HEK293 (cell line): ENCODE measurements around the gene ZBTB38.

Experiments used
- MEIS1 ChIP-seq: sonication (generic); formaldehyde crosslinking; IDR thresholded peaks from 2 replicates; pipeline ENCODE4 v1.8.1; 2022; ENCODE audit warnings: missing genetic modification reagents, mild to moderate bottlenecking, borderline replicate concordance
- ZBTB1 ChIP-seq: fragments of 450-650 bp; formaldehyde crosslinking; IDR thresholded peaks from 2 replicates; pipeline ENCODE4 v1.5.1; 2016; ENCODE audit warnings: missing biosample characterization, missing genetic modification characterization
- ZNF777 ChIP-seq: fragments of 450-650 bp; formaldehyde crosslinking; IDR thresholded peaks from 2 replicates; pipeline ENCODE4 v1.5.1; 2017; ENCODE audit warnings: missing biosample characterization, missing genetic modification characterization, borderline replicate concordance
- TF ChIP-seq, protein P1 (sequence below): fragments of 450-650 bp; formaldehyde crosslinking; IDR thresholded peaks from 2 replicates; pipeline ENCODE4 v1.5.1; 2016; ENCODE audit warnings: missing biosample characterization, missing genetic modification characterization

DNA sequence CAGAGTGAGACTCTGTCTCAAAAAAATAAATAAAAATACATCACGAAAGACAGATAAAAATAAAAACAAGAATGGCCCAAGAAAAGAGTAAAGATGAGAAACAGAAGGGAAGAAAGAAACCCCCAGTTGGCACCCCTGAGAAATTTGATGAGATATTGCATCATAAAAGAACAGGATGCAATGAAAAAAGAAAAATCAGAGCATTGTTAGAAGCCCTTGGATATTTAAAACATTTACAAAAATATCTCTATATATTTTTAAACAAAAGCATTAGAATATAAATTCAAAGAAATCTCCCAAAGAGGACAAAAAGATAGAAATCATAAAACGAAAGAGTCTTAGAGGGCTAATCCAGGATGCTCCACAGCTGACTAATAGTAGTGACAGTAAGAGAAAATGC lies 18.6 kb upstream of the ZBTB38 start:
- TF ChIP-seq MEIS1 (CRISPR knock-in tag) (no peak), ZNF777 (tag by site-specific recombination) (no peak), ZBTB1 (no peak)
- TF ChIP-seq, protein P1, sequence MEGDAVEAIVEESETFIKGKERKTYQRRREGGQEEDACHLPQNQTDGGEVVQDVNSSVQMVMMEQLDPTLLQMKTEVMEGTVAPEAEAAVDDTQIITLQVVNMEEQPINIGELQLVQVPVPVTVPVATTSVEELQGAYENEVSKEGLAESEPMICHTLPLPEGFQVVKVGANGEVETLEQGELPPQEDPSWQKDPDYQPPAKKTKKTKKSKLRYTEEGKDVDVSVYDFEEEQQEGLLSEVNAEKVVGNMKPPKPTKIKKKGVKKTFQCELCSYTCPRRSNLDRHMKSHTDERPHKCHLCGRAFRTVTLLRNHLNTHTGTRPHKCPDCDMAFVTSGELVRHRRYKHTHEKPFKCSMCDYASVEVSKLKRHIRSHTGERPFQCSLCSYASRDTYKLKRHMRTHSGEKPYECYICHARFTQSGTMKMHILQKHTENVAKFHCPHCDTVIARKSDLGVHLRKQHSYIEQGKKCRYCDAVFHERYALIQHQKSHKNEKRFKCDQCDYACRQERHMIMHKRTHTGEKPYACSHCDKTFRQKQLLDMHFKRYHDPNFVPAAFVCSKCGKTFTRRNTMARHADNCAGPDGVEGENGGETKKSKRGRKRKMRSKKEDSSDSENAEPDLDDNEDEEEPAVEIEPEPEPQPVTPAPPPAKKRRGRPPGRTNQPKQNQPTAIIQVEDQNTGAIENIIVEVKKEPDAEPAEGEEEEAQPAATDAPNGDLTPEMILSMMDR (tag by site-specific recombination) = no peak
